CD14-positive monocyte (primary cell): Measurements from ENCODE around the gene CDK5RAP2. TPM values are rescaled to one million over a fixed set of nuclear protein-coding genes. Genes with fewer than 3 reads are reported as not detected.

ENCODE experiments used
- DNase-seq, 3 donors: peaks; one replicate each; pipeline ENCODE4 v3.0.0-alpha.2; 2011 to 2022
- H2AFZ ChIP-seq: 2 replicates; pipeline ENCODE4 v1.6.0; 2012; ENCODE audit warnings: mild to moderate bottlenecking, low read depth, low read length, inconsistent platforms; ENCODE audit not compliant: insufficient read depth, poor library complexity, severe bottlenecking
- H3K27ac ChIP-seq, 2 donors: 1 replicate in 1 of 2; 2 replicates in 1 of 2; pipeline ENCODE4 v1.5.1; 2012 to 2013; ENCODE audit warnings: low read length in 2 of 2, control low read depth in 1 of 2, inconsistent platforms in 1 of 2, low read depth in 1 of 2, mild to moderate bottlenecking in 1 of 2
- H3K27me3 ChIP-seq, 2 donors: one replicate each; pipeline versions ENCODE4 v1.6.0 to v1.6.1; 2011 to 2013; ENCODE audit warnings: low read length in 2 of 2; ENCODE audit not compliant: control insufficient read depth in 2 of 2, insufficient read depth in 2 of 2
- H3K36me3 ChIP-seq, 2 donors: replicated peaks in 1 of 2; 1 replicate in 1 of 2; 2 replicates in 1 of 2; pipeline versions ENCODE4 v1.5.1 to v1.6.1; 2012 to 2013; ENCODE audit warnings: low read length in 2 of 2, control low read depth in 1 of 2, inconsistent platforms in 1 of 2, mild to moderate bottlenecking in 1 of 2; ENCODE audit not compliant: insufficient read depth in 2 of 2, control insufficient read depth in 1 of 2
- H3K4me1 ChIP-seq, 2 donors: 1 replicate in 1 of 2; 2 replicates in 1 of 2; pipeline versions ENCODE4 v1.5.1 to v1.6.1; 2012 to 2013; ENCODE audit warnings: low read length in 2 of 2, control low read depth in 1 of 2, inconsistent platforms in 1 of 2, mild to moderate bottlenecking in 1 of 2, moderate library complexity in 1 of 2; ENCODE audit not compliant: insufficient read depth in 2 of 2, control insufficient read depth in 1 of 2
- H3K4me2 ChIP-seq: replicated peaks from 2 replicates; pipeline ENCODE3; 2012; ENCODE audit warnings: low read length, moderate library complexity, mild to moderate bottlenecking; ENCODE audit not compliant: poor library complexity, severe bottlenecking; ENCODE audit errors: extremely low read depth
- H3K4me3 ChIP-seq, 3 experiments: fragments of 200-600 bp in 1 of 3; sonication (generic) in 1 of 3; replicated peaks in 1 of 3; 1 replicate in 2 of 3; 2 replicates in 1 of 3; pipeline ENCODE4 v1.5.1; 2011 to 2013; ENCODE audit warnings: low read length in 3 of 3, mild to moderate bottlenecking in 3 of 3, control low read depth in 2 of 3, low read depth in 2 of 3, inconsistent platforms in 1 of 3, moderate library complexity in 1 of 3
- H3K79me2 ChIP-seq: 2 replicates; pipeline ENCODE4 v1.6.0; 2012; ENCODE audit warnings: mild to moderate bottlenecking, control low read depth, inconsistent platforms, low read length, moderate library complexity; ENCODE audit not compliant: insufficient read depth
- H3K9ac ChIP-seq: 2 replicates; pipeline ENCODE4 v1.6.0; 2017; ENCODE audit warnings: low read length, mild to moderate bottlenecking; ENCODE audit not compliant: insufficient read depth, poor library complexity, severe bottlenecking
- H3K9me3 ChIP-seq, 2 donors: replicated peaks in 1 of 2; 1 replicate in 1 of 2; 2 replicates in 1 of 2; pipeline versions ENCODE4 v1.5.1 to v1.6.1; 2012 to 2013; ENCODE audit warnings: low read length in 2 of 2, control low read depth in 1 of 2; ENCODE audit not compliant: control insufficient read depth in 1 of 2, insufficient read depth in 1 of 2
- H4K20me1 ChIP-seq: 2 replicates; pipeline ENCODE4 v1.6.0; 2012; ENCODE audit warnings: mild to moderate bottlenecking, low read length, control low read depth, moderate library complexity; ENCODE audit not compliant: insufficient read depth
- H3K27ac Mint-ChIP-seq, 7 donors: one replicate each; pipeline ENCODE4 v1.8.0; 2020; ENCODE audit warnings: mild to moderate bottlenecking in 7 of 7, mixed read lengths in 7 of 7, moderate library complexity in 6 of 7, inconsistent platforms in 2 of 7
- H3K27me3 Mint-ChIP-seq, 3 donors: one replicate each; pipeline ENCODE4 v1.8.0; 2021 to 2022; ENCODE audit warnings: low read depth in 3 of 3, mild to moderate bottlenecking in 3 of 3, mixed read lengths in 3 of 3, moderate library complexity in 3 of 3, inconsistent platforms in 1 of 3
- H3K36me3 Mint-ChIP-seq, 2 donors: one replicate each; pipeline ENCODE4 v1.8.0; 2020; ENCODE audit warnings: mixed read lengths in 2 of 2, inconsistent platforms in 1 of 2, mild to moderate bottlenecking in 1 of 2
- H3K4me1 Mint-ChIP-seq: one replicate; pipeline ENCODE4 v1.8.0; 2020; ENCODE audit warnings: mild to moderate bottlenecking, mixed read lengths
- H3K4me3 Mint-ChIP-seq, 2 donors: one replicate each; pipeline ENCODE4 v1.8.0; 2020; ENCODE audit warnings: mild to moderate bottlenecking in 2 of 2, mixed read lengths in 2 of 2, moderate library complexity in 1 of 2
- H3K9me3 Mint-ChIP-seq, 7 donors: one replicate each; pipeline ENCODE4 v1.8.0; 2020 to 2022; ENCODE audit warnings: mixed read lengths in 7 of 7, mild to moderate bottlenecking in 6 of 7, moderate library complexity in 6 of 7, inconsistent platforms in 2 of 7
- CTCF ChIP-seq: fragments of 200-600 bp; IDR thresholded peaks from one replicate; pipeline ENCODE4 v1.8.0; 2022; ENCODE audit warnings: antibody characterized with exemption, mild to moderate bottlenecking
- WGBS: methylation state at CpG from one replicate; pipeline ENCODE4 v1.1.5; 2013; ENCODE audit warnings: missing lambda C conversion rate; ENCODE audit not compliant: insufficient coverage; 5-methylcytosine and 5-hydroxymethylcytosine counted together
- intact Hi-C, 2 donors: fragments of 100-400 bp; cut with micrococcal nuclease; formaldehyde crosslinking; loops; one replicate each; pipeline versions ENCODE4 v1.15.0 to v1.15.1; 2023
- polyA plus RNA-seq, 3 donors: library from polyadenylated mRNA; depleted of rRNA in 1 of 3; unstranded in 2 of 3; stranded (reverse) in 1 of 3; fragments of 300-500 nt in 2 of 3; fragments of >200 nt in 1 of 3; fragmentation: Illumina TruSeq in 2 of 3; gene quantifications; 1 replicate in 2 of 3; 2 replicates in 1 of 3; pipeline ENCODE4 v1.2.3, GENCODE V29; 2012 to 2021

The CDK5RAP2 gene
- polyA plus RNA-seq, 3 donors, result 2.0 to 13.7 (median 6.1) TPM

GRCh38 chr9:120365386-120365785 is 214.6 kb downstream of the CDK5RAP2 start:
- H3K4me3 Mint-ChIP-seq, result no peak overlapping the region
- no peak for TF ChIP-seq CTCF
- no peaks in the 10 kb centered on the region for H3K36me3 Mint-ChIP-seq
- no peak overlapping the region for H3K4me3 ChIP-seq
- no peak overlapping the region for H3K9ac ChIP-seq
- H3K9me3 ChIP-seq, result no peaks in the 10 kb centered on the region
- H3K27ac ChIP-seq, result no peak overlapping the region
- intact Hi-C loops, result no loop called here
- H2AFZ ChIP-seq, result no peak overlapping the region
- H3K4me2 ChIP-seq, result no peak overlapping the region
- peaks cover 6 to 9% (median 7%) of the 10 kb centered on the region in 3 donors for H3K27me3 Mint-ChIP-seq
- 40% methylated on average over 1 of the region's 1 CpG for WGBS
- no peaks in the 10 kb centered on the region for H3K4me1 Mint-ChIP-seq
- no peaks in the 10 kb centered on the region for H3K27me3 ChIP-seq
- H4K20me1 ChIP-seq, result no peaks in the 10 kb centered on the region
- H3K79me2 ChIP-seq, result no peaks in the 10 kb centered on the region
- H3K9me3 Mint-ChIP-seq, result peaks cover 5 to 12% (median 8%) of the 10 kb centered on the region in 7 donors
- H3K4me1 ChIP-seq, result no peaks in the 10 kb centered on the region
- DNase-seq, result no peak
- H3K27ac Mint-ChIP-seq, result no peak overlapping the region
- no peaks in the 10 kb centered on the region for H3K36me3 ChIP-seq

- Mint-ChIP-seq H3K27ac (no peak overlapping the region), H3K4me3 (no peak overlapping the region), H3K9me3 (peaks cover 0 to 7% (median 2%) of the 10 kb centered on the region in 7 donors), H3K36me3 (no peaks in the 10 kb centered on the region), H3K4me1 (no peaks in the 10 kb centered on the region), H3K27me3 (peaks cover 7 to 9% (median 7%) of the 10 kb centered on the region in 3 donors)
- intact Hi-C loops, result no loop called here
- Histone ChIP-seq H3K4me3 (no peak overlapping the region), H3K4me2 (no peak overlapping the region), H3K79me2 (no peaks in the 10 kb centered on the region), H3K9me3 (no peaks in the 10 kb centered on the region), H3K27ac (no peak overlapping the region), H2AFZ (no peak overlapping the region), H4K20me1 (no peaks in the 10 kb centered on the region), H3K27me3 (no peaks in the 10 kb centered on the region), H3K4me1 (no peaks in the 10 kb centered on the region), H3K9ac (no peak overlapping the region), H3K36me3 (no peaks in the 10 kb centered on the region)
- no peak for TF ChIP-seq CTCF
- WGBS, result 67% methylated on average over 2 of the region's 2 CpGs
- no peak for DNase-seq
Observed at GRCh38 chr9:120363697-120364096, 216.3 kb downstream of the CDK5RAP2 start.
